GM12891 (cell line): ENCODE measurements around the gene KCNJ5.

Experiments
- PAX5 ChIP-seq: IDR thresholded peaks from 2 replicates; pipeline ENCODE4 v1.6.1; 2011; ENCODE audit warnings: low read length, moderate library complexity, mild to moderate bottlenecking; ENCODE audit not compliant: insufficient read depth, severe bottlenecking
- POLR2A ChIP-seq: IDR thresholded peaks from 2 replicates; pipeline ENCODE4 v1.6.1; 2011; ENCODE audit warnings: low read depth, low read length, control low read depth
- POLR2AphosphoS5 ChIP-seq: IDR thresholded peaks from 2 replicates; pipeline ENCODE4 v1.6.1; 2011; ENCODE audit warnings: low read depth, low read length, control low read depth
- POU2F2 ChIP-seq: IDR thresholded peaks from 2 replicates; pipeline ENCODE4 v1.6.1; 2011; ENCODE audit warnings: low read depth, mild to moderate bottlenecking, control low read depth, low read length, moderate library complexity

- no peak for TF ChIP-seq POLR2A
- no peak for TF ChIP-seq POU2F2
- no peak for TF ChIP-seq PAX5
- TF ChIP-seq POLR2AphosphoS5: no peak
These were observed 19.4 kb downstream of the KCNJ5 start for GRCh38 chr11:128910576-128910975.
